ENCODE measurements around the gene RNF180.
"Not testable (repeated sequence)": the region's sequence is repeated elsewhere in the genome, so short reads cannot be mapped to it uniquely, and the experiment has no call there.

RNF180 gene

GRCh38 chr5:64273276-64273675 is 107.6 kb downstream of the RNF180 start:
- no peak for FAIRE-seq
- DNase-seq (ENCODE audit: low spot score): no peak

- no peak for DNase-seq (ENCODE audit: low spot score)
- peak; percentile 37 for FAIRE-seq
Observed at GRCh38 chr5:64285188-64286130, 119.8 kb downstream of the RNF180 start.

GRCh38 chr5:64286381-64286780 is 120.7 kb downstream of the RNF180 start:
- no peak for DNase-seq (ENCODE audit: low spot score)
- FAIRE-seq: no peak

GRCh38 chr5:64288496-64288895 is 122.9 kb downstream of the RNF180 start:
- FAIRE-seq; DNase-seq (ENCODE audit: low spot score): not testable (repeated sequence)

- DNase-seq (ENCODE audit: low spot score) (no peak), FAIRE-seq (no peak)
Observed at GRCh38 chr5:64292611-64293215, 127.1 kb downstream of the RNF180 start.

- FAIRE-seq: no peak
- DNase-seq (ENCODE audit: low spot score): no peak
Observed at GRCh38 chr5:64295101-64295500, 129.5 kb downstream of the RNF180 start.

GRCh38 chr5:64298586-64298985 is 132.9 kb downstream of the RNF180 start:
- DNase-seq (ENCODE audit: low spot score) (no peak), FAIRE-seq (no peak)

GRCh38 chr5:64299805-64300204 is 134.2 kb downstream of the RNF180 start:
- DNase-seq (ENCODE audit: low spot score) (peak; percentile 4), FAIRE-seq (no peak)

- DNase-seq (ENCODE audit: low spot score) (no peak), FAIRE-seq (no peak)
Observed at GRCh38 chr5:64301566-64301965, 135.9 kb downstream of the RNF180 start.

- DNase-seq (ENCODE audit: low spot score) (no peak), FAIRE-seq (no peak)
Observed at GRCh38 chr5:64308135-64308534, 142.5 kb downstream of the RNF180 start.

- FAIRE-seq: no peak
Observed at GRCh38 chr5:64312491-64312890, 146.8 kb downstream of the RNF180 start.

GRCh38 chr5:64315778-64316177 is 150.1 kb downstream of the RNF180 start:
- DNase-seq (ENCODE audit: low spot score) (no peak), FAIRE-seq (no peak)

More at GRCh38 chr5:64312491-64312890, 146.8 kb downstream of the RNF180 start:
- no peak for DNase-seq (ENCODE audit: low spot score)

GRCh38 chr5:64318175-64318574 is 152.5 kb downstream of the RNF180 start:
- no peak for FAIRE-seq
- no peak for DNase-seq (ENCODE audit: low spot score)

- FAIRE-seq (no peak), DNase-seq (ENCODE audit: low spot score) (no peak)
Observed at GRCh38 chr5:64323591-64323990, 157.9 kb downstream of the RNF180 start.

- no peak for FAIRE-seq
Observed at GRCh38 chr5:64330728-64331231, 165.1 kb downstream of the RNF180 start.

GRCh38 chr5:64331597-64332277 is 166.1 kb downstream of the RNF180 start:
- no peak for FAIRE-seq
- no peak for DNase-seq (ENCODE audit: low spot score)

More at GRCh38 chr5:64330728-64331231, 165.1 kb downstream of the RNF180 start:
- DNase-seq (ENCODE audit: low spot score): no peak

- FAIRE-seq: no peak
- no peak for DNase-seq (ENCODE audit: low spot score)
Observed at GRCh38 chr5:64333886-64334285, 168.2 kb downstream of the RNF180 start.

GRCh38 chr5:64339769-64340168 is 174.1 kb downstream of the RNF180 start:
- no peak for DNase-seq (ENCODE audit: low spot score)
- no peak for FAIRE-seq

GRCh38 chr5:64340293-64340692 is 174.7 kb downstream of the RNF180 start:
- FAIRE-seq: no peak
- no peak for DNase-seq (ENCODE audit: low spot score)

- DNase-seq (ENCODE audit: low spot score) (no peak), FAIRE-seq (no peak)
Observed at GRCh38 chr5:64341340-64341739, 175.7 kb downstream of the RNF180 start.

- FAIRE-seq (no peak), DNase-seq (ENCODE audit: low spot score) (no peak)
Observed at GRCh38 chr5:64344501-64344900, 178.9 kb downstream of the RNF180 start.

GRCh38 chr5:64347309-64347708 is 181.7 kb downstream of the RNF180 start:
- FAIRE-seq (no peak), DNase-seq (ENCODE audit: low spot score) (no peak)
